GM19395 (cell line): ENCODE results near the gene GET3.

Source experiments
- ATAC-seq: cut with Tn5 transposase; IDR thresholded peaks from one replicate; pipeline ENCODE4 v1.9.1; 2021; ENCODE audit warnings: mild to moderate bottlenecking, moderate library complexity; ENCODE audit not compliant: unreplicated experiment

GET3 gene

DNA sequence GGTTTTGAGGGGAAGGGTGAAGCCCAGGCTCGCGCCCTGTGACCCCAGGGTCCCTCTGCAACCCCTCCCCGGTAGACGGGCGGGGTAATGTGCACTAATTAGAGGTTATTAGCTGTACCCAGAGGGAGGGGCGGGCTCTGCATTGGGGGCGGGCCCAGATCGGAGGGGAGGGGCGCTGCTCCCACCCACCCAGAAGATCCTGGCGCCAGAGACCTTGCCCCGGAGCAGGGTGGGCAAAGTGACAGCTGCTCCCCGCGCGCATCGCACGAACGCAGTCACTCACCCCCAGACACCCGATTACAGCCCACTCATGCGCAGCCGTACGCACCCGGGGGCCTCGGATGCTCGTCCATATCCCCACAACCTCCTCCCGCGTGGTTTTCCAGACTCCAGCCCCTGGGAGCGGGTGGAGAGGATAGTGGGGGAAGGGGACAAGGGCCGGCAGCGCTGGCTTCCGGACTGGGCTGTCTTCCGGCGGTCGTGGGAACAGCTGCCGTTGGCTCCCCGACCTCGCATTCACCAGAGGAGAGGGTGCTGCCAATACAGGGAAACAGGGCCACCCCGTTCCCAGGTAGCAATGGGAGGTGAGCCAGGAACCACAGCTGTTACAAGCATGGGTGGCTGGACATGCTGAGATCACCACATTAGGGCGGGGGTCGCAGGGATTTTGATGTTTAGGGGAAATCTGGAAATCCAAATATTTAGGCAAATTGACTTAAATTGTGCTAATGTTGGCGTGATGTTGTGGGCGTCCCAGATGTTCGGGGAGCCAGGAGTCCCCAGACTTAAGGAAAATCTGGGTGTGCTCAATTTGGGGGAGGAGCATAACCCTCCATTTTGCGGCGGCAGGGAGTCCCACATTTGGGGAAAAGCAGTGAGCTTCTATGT is 41.0 kb downstream of the GET3 start:
- ATAC-seq, result no peak

- no peak for ATAC-seq
Measured at GRCh38 chr19:12778905-12779161, 41.5 kb downstream of the GET3 start.

DNA sequence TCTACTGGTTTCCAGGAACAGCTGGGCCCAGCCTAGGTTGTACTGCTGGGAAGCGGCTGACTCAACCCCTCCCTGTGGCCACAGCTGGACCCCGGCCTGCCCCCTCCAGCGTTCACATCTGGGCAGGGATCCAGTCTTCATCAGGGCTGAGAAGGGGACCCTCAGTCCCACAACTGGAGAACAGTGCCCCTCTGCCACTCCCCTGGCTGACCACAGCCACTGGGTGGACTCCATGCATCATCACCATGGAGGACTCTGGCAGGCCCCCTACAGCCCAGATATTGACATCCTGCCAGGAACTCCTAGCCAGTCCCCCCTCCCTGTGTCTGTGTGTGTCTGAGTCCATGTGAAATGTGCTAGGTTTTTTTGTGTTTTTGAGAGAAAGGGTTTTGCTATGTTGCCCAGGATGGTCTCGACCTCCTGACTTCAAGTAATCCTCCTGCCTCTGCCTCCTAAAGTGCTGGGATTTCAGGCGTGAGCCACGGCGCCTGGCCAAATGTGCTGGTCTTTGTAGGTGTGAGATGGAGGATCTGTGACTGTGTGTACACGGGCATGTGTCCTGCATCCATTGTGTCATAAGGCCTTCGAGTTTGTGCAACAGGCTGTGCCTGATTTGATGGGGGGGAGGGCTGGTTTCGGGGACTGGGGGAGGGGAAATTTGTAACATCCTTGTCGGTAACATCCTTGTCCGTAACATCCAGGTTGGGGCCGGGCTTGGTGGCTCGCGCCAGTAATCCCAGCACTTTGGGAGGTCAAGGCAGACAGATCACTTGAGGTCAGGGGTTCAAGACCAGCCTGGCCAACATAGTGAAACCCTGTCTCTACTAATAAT is 42.1 kb downstream of the GET3 start:
- ATAC-seq, result no peak

- ATAC-seq, result no peak
Measured at GRCh38 chr19:12782174-12782423, 44.8 kb downstream of the GET3 start.

- no peak for ATAC-seq
Measured at GRCh38 chr19:12782424-12783290, 45.4 kb downstream of the GET3 start.

DNA sequence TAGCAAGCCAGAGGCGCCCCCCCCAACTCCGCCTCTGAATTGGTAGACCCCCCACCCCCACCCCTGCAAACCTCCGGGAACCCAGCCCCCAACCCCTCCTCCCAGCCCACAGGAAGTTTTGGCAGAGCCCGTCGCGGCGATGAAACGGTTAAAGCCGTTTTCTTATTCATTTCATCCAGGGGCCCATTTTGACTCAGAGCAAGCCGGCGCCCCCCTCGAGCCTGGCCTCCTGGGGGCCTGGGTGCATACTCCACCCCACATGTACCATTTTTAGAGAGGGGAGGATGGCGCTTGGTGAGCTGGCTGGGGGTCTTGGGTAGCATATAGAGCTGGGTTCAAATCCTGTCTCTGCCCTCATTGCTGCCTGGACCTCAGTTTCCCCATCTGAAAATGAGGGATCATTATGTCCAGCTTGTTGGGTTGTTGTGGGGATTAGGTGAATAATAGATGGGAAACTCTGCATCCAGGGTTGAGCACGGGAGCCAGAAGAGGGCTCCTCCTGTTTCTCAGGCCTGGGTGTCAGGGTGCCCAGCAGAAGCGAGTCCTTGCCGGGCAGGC is 46.1 kb downstream of the GET3 start:
- no peak for ATAC-seq

DNA sequence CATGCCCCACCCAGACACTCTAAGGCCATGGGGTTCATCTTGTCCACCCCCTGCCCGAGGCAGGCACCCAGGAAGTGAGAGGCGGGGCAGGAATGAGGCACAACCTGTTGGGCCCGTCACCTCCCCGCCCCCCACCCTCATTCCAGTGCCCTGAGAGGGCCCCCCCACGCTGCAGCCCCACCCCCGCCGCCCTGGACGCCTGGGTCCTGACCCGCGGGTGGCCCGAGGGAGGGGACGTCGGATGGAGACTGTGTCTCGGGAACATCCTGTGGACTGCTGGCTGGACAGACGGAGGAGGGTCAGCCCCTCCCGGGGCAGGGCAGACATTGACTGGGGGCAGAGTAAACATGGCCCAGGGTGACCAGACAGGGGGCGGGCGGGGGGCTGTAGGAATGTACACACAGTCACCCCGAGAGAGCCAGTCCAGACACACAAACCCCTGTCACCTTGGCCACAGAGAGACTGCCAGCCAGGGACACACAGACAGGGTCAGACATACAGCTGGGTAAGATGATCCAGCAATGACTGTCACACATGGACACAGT is 46.6 kb downstream of the GET3 start:
- no peak for ATAC-seq

DNA sequence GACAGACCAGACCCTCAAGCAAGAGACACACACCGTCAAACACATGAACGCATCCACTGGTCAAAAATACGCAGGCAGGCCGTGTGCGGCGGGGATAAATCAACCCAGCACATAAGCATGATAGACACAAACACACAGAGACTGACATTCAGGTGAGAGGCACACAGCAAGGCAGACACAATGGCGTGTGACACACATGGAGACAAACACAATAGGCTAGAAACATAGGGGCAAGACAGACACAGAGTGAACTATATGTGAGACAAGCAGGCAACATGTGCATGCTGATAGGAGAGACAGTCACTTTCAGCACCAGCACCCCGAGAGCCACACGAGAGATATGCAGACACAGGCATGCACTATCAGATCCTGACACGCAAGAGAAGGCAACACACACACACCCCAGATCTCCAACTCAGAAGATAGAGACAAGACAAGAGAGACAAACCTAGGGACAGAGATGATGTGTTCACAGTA is 47.1 kb downstream of the GET3 start:
- ATAC-seq, result no peak

GRCh38 chr19:12784871-12785430 is 47.7 kb downstream of the GET3 start:
- no peak for ATAC-seq

- no peak for ATAC-seq
Measured at GRCh38 chr19:12785431-12786031, 48.2 kb downstream of the GET3 start.

DNA sequence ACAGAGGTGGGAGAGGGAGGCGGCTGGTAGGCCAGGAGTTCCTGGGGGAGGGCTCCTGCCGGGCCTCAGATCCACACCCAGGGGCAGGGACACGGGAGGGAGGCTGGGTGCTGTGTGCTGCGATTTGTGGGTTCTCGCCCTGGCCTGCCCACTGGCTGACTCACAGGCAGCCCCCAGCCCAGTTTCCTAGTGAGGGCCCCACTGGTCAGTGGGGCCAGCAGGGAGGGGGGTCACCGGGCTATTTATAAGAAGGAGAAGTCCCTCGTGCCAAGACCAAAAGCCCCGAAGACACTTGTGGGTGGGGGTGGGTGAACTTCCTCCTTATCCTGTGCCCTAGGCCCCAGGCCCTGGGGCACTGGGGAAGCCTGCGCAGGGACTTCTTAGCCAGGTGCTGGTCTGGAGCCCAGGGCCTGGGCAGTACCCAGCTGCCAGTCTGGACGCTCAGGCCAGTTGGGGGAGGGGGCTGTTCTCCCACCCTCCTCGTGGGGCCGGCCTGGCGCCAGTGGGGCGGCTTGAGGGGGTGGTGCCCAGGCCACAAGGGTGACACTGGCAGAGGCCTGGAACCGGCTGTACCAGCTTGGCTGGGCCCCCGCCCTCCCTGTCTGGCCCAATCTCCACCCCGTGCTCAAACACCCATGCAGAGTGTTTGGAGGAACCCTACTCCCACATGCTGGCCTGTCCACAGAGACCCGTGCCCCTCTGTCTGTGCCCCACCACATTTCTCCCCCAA is 49.0 kb downstream of the GET3 start:
- ATAC-seq, result no peak

GRCh38 chr19:12786952-12787351 is 49.7 kb downstream of the GET3 start:
- ATAC-seq, result no peak

DNA sequence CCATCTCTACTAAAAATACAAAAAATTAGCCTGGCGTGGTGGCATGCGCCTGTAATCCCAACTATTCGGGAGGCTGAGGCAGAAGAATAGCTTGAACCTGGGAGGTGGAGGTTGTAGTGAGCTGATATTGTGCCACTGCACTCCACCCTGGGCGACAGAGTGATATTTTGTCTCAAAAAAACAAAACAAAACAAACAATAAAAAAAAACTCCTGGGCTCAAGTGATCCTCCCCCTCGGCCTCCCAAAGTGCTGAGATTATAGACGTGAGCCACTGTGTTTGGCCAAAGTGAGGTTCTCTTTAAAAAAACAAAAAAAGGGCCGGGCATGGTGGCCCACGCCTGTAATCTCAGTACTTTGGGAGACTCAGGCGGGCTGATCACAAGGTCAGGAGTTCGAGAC is 50.2 kb downstream of the GET3 start:
- ATAC-seq, result no peak

DNA sequence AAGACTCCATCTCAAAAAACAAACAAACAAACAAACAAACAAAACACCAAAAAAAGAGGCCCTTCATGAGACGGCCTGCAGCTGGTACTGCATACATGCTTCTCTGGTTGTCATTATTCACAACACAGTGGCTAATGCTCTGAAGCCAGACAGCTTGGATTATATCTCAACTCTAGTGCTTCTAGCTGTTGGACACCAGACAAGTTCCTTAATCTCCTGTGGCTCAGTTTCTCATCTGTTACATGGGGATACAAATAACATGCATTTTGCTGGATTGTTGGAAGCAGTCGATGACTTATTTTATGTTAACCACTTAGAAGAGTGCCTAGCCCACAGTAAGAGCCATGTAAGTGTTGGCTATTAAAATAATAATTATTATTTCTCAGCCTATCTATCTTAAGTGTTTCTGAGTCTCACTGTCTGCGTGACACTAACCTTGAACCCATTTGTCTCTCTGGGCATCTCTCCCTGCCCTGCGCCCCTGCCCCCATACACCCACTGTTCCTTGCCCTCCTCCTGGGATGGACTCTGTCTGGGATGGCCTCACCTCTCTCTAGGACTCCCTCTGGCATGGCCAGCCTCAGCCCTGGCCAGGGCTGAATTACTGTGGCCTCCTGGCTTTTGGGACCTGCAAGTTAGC is 50.9 kb downstream of the GET3 start:
- ATAC-seq, result no peak

DNA sequence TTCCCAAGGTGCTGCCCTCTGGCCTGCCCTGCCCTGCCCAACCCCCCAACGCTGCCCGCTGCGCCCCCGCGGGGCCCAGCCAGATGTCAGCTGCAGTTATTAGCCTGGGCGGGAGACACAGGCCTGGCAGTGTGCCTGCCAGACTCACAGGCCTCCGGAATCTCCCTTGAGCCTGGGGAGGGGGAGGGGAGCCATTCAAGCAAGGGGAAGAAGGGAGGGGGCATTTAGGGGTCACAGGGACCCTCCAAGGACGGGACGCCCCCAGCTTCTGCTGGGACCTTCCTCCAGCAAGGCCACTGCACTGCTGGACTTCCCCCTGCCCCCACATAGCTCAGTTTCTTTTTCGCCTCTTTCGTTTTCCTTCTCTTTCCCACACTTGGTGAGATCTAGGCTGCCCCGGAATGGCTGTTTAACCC is 51.4 kb downstream of the GET3 start:
- no peak for ATAC-seq

DNA sequence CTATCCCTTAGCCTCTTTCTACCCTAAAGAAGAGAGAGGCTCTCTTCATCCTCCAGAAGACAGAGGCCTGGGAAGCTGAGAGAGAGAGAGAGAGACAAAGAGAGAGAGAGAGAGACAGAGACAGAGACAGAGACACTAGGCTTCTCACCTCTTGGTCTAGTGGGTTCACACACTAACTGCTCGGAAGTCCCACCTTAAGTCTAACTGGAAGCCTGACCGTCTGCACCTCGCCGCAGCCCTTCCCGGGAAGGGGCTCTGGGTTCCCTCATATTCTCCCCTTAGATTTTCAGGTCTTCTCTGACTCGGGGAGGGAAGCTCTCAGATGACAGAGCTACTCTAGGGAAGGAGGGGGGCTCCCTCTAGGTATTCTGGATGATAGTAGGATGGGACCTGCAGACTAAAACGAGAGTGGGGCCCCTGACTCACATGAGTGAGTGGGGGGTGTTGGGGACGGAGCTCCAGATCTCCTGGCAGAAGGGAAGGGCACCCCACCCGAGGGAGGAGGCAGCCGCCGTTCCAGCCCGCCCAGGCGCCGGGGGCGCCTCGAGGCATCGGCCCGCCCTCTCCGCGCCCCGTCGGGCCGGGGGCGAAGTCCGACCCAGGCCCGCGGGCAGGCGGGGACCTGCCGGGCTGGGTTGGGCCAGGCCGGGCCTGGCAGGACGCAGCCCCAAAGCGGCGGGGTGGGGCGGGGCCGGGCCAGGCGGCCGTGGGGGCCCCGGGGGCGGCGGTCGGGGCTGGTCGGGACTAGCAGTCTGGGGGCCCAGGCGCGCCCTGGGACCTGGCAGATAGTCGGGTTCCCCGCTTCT is 52.0 kb downstream of the GET3 start:
- no peak for ATAC-seq

DNA sequence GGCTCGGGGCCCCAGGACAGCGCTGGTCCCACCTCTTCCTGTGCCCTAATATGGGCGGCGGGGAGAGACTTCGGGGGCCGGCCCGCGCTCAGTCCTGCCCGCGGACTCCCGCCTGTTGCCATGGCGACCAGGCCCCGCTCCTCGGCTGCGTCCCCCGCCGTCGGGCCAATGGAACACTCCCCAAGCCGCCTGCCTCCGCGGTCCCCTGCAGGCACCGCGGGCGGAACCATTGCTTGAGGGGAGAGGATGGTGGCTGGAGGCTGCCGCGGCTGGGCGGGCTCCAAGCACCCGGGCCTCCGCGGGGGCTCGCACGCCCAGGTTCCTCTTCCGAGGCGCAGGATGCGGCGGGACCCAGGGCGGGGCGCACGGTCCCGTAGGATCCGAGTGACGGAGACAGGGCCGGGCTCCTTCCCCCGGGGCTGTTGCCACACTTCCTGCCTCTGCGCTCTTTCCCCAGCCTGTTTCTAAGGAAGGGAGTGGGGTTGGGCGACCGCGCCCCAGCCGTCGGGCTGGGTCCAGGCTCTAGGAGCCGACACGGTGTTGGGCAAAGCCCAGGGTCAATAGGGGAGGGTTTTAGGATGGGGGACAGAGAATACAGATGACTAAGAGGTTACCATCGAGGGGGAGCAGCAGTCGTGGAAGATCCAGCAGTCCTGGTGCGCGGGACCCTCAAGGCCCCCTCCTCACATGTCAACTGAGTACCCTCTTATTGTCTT is 52.8 kb downstream of the GET3 start:
- ATAC-seq, result peak; percentile 33
